ENCODE results near the gene GOLGA6A.
"Not testable (repeated sequence)": the region's sequence is repeated elsewhere in the genome, so short reads cannot be mapped to it uniquely, and the experiment has no call there.

The GOLGA6A gene

DNA sequence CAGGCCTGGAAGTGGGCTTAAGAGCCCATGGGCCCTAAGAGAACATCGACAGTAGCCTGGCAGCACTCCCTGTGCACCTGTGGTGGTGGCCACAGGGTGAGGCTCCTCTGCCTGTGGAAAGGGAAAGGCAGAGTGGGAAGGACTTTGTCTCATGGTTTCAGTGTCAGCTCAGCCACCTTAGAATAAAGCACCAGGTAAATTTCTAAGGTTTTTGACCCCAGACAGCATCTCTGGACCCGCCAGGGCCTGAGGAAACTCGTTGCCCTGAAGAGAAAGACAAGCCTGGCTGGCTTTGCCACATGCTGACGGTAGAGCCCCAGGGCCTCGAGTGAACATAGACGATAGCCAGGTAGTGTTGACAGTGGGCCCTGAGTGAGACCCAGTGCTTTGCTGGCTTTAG, 22.1 kb downstream of the GOLGA6A start:
- TF ChIP-seq, protein P1, sequence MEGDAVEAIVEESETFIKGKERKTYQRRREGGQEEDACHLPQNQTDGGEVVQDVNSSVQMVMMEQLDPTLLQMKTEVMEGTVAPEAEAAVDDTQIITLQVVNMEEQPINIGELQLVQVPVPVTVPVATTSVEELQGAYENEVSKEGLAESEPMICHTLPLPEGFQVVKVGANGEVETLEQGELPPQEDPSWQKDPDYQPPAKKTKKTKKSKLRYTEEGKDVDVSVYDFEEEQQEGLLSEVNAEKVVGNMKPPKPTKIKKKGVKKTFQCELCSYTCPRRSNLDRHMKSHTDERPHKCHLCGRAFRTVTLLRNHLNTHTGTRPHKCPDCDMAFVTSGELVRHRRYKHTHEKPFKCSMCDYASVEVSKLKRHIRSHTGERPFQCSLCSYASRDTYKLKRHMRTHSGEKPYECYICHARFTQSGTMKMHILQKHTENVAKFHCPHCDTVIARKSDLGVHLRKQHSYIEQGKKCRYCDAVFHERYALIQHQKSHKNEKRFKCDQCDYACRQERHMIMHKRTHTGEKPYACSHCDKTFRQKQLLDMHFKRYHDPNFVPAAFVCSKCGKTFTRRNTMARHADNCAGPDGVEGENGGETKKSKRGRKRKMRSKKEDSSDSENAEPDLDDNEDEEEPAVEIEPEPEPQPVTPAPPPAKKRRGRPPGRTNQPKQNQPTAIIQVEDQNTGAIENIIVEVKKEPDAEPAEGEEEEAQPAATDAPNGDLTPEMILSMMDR (IDR thresholded peaks at IDR 0.05; ENCODE audit: insufficient read depth, missing control alignments), result no peak
- DNase-seq (ENCODE audit: insufficient read length, low spot score) (no peak), FAIRE-seq (no peak)

- DNase-seq (ENCODE audit: insufficient read length, low spot score); FAIRE-seq: not testable (repeated sequence)
Observed at GRCh38 chr15:74059050-74059833, 23.1 kb downstream of the GOLGA6A start.

GRCh38 chr15:74056330-74056729, 26.0 kb downstream of the GOLGA6A start:
- FAIRE-seq, result not testable (repeated sequence)

DNA sequence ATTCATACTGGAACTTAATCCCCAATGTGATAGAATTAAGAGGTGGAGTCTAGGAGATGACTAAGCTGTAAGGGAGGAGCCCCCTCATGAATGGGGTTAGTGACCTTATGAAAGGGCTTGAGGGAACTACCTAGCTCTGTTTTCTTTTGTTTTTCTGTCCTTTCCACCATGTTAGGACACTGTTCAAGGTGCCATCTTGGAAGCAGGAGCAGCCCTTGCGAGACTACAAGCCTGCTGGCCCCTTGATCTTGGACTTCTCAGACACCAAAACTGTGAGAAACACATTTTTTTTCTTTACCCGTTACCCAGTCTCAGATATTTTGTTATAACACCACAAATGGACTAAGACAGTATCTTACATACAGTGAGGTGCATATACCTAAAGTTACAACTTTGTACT, 26.5 kb downstream of the GOLGA6A start:
- TF ChIP-seq, protein P1 (IDR thresholded peaks at IDR 0.05; ENCODE audit: insufficient read depth, missing control alignments), result no peak
- DNase-seq (ENCODE audit: insufficient read length, low spot score) (no peak), FAIRE-seq (no peak)

More at GRCh38 chr15:74056330-74056729, 26.0 kb downstream of the GOLGA6A start:
- DNase-seq (ENCODE audit: insufficient read length, low spot score), result not testable (repeated sequence)

DNA sequence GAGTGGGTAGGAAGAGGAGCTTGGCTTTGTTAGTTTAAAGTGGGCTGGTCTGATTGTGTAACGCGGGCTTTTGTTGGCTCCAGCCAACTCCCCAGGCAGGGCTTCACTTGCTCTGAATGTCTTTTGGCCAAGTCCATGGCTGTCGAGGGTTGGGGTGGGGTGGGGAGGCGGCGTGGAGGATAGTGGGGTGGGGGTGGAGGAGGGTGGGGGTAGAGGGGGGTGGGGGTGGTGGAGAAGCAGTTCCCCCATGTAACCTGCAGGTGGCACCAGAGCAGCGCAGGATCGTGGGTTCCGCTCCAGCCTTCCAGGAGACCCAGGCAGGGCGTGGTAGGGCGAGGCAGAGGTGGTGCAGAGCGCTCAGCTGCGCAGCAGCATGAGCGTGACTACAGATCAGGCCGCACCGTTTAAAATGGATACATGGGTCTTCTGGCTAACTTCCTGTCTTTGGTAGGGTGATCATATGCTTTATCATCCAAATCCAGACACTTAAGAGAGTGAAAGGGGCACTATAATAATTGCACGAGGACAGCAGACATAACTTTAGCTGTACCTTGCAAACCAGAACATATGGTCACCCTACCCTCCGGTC, 28.3 kb downstream of the GOLGA6A start:
- FAIRE-seq, result no peak
- DNase-seq (ENCODE audit: insufficient read length, low spot score), result peak; percentile 62
- TF ChIP-seq, protein P1 (IDR thresholded peaks at IDR 0.05; ENCODE audit: insufficient read depth, missing control alignments), result peak; percentile 56

- no peak for DNase-seq (ENCODE audit: insufficient read length, low spot score)
- TF ChIP-seq, protein P1 (IDR thresholded peaks at IDR 0.05; ENCODE audit: insufficient read depth, missing control alignments), result no peak
- no peak for FAIRE-seq
Observed at GRCh38 chr15:74053517-74053916, 28.8 kb downstream of the GOLGA6A start.

DNA sequence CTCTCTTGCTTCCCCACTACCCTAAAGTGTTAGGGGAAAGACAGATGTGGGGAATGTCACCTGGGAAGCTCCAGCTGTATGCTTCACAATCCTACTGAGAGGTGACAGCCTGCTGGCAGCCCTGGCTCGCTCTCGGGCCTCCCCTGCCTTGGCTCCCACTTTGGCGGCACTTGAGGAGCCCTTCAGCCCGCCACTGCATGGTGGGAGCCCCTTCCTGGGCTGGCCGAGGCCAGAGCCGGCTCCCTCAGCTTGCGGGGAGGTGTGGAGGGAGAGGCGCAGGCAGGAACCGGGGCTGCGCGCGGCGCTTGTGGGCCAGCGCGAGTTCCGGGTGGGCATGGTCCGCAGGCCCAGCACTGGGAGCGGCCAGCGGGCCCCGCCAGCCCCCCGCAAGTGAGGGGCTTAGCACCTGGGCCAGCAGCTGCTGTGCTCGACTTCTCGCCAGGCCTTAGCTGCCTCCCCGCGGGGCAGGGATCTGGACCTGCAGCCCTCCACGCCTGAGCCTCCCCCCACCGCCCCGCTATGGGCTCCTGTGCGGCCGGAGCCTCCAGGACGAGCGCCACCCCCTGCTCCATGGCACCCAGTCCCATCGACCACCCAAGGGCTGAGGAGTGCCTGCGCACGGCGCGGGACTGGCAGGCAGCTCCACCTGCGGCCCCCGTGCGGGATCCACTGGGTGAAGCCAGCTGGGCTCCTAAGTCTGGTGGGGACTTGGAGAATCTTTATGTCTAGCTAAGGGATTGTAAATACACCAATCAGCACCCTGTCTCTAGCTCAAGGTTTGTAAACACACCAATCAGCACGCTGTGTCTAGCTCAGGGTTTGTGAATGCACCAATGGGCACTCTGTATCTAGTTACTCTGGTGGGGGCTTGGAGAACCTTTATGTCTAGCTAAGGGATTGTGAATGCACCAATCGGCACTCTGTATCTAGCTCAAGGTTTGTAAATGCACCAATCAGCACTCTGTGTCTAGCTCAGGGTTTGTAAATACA, 29.8 kb downstream of the GOLGA6A start:
- not testable (repeated sequence) for DNase-seq (ENCODE audit: insufficient read length, low spot score); FAIRE-seq

DNA sequence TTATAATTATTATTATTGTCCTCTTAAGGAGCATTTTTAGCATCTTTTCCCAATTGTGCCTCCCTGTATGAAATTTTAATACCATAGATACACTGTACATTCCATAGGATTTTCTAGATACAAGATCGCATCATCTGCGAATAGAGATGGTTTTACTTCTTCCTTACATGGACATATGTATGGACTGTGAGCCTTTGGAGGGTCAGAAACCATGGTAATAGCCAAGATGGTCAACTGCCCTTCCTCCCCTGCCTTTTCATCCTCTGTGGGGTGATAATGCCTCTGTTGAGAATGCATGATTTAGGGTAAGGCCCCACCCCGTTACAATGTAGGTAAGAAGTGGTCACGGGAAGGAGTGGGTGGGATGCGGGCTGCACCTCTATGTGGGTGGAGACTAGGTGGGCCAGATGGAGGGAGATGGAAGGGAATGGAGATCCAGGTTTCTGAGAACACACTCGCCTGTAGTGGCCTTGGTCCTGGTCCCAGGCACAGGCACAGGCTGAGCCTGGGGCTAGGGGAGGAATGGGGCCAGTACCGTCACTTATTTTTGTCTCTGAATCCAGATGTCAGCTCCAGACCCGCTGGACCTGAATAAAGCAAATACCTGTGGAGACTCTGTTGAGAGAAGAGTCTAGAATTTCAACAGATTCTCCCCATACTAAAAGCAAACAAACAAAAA, 31.7 kb downstream of the GOLGA6A start:
- DNase-seq (ENCODE audit: insufficient read length, low spot score) (peak; percentile 6), FAIRE-seq (no peak)
- TF ChIP-seq, protein P1 (IDR thresholded peaks at IDR 0.05; ENCODE audit: insufficient read depth, missing control alignments), result no peak
